ENCODE measurements around the gene KCNK6. TPM values are rescaled to one million over a fixed set of nuclear protein-coding genes. Genes with fewer than 3 reads are reported as not detected.

KCNK6 gene
- total RNA-seq, 2 donors from 2014 or later: 5.1 to 8.9 TPM

GRCh38 chr19:38316477-38317067, 3.1 kb upstream of the KCNK6 start:
- Histone ChIP-seq H3K9ac (ENCODE audit: extremely low read depth, low read length, poor library complexity, severe bottlenecking) (no peak overlapping the region), H3K4me1 (ENCODE audit: control insufficient read depth, insufficient read depth, low read length) (no peaks in the 10 kb centered on the region), H3K27ac (ENCODE audit: low read depth, low read length) (no peak overlapping the region), H3K4me3 (ENCODE audit: low read length) (peak overlapping the region; percentile 21), H3K9me3 (ENCODE audit: control insufficient read depth, low read length) (no peaks in the 10 kb centered on the region), H3K27me3 (ENCODE audit: control insufficient read depth, insufficient read depth, low read length, poor library complexity, severe bottlenecking) (peaks cover 39% of the 10 kb centered on the region), H3K36me3 (ENCODE audit: control insufficient read depth, insufficient read depth, low read length) (no peaks in the 10 kb centered on the region)
- no peaks in the 10 kb centered on the region for H3K36me3 Mint-ChIP-seq (ENCODE audit: low read depth)
- H3K9me3 Mint-ChIP-seq: no peaks in the 10 kb centered on the region
- no peak for DNase-seq
- peak overlapping the region; percentile 68 for H3K27ac Mint-ChIP-seq
- TF ChIP-seq, protein P1, sequence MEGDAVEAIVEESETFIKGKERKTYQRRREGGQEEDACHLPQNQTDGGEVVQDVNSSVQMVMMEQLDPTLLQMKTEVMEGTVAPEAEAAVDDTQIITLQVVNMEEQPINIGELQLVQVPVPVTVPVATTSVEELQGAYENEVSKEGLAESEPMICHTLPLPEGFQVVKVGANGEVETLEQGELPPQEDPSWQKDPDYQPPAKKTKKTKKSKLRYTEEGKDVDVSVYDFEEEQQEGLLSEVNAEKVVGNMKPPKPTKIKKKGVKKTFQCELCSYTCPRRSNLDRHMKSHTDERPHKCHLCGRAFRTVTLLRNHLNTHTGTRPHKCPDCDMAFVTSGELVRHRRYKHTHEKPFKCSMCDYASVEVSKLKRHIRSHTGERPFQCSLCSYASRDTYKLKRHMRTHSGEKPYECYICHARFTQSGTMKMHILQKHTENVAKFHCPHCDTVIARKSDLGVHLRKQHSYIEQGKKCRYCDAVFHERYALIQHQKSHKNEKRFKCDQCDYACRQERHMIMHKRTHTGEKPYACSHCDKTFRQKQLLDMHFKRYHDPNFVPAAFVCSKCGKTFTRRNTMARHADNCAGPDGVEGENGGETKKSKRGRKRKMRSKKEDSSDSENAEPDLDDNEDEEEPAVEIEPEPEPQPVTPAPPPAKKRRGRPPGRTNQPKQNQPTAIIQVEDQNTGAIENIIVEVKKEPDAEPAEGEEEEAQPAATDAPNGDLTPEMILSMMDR (conservative IDR thresholded peaks at IDR 0.05): no peak
- no peaks in the 10 kb centered on the region for H3K4me1 Mint-ChIP-seq
- 37 to 46% methylated on average over 6 to 8 of the region's 8 CpGs for WGBS, 2 experiments (ENCODE audit: insufficient coverage in 1 of 2, insufficient read length in 1 of 2)
- H3K27me3 Mint-ChIP-seq (ENCODE audit: insufficient read depth): peaks cover 49% of the 10 kb centered on the region
- peak overlapping the region; percentile 84 for H3K4me3 Mint-ChIP-seq

DNA sequence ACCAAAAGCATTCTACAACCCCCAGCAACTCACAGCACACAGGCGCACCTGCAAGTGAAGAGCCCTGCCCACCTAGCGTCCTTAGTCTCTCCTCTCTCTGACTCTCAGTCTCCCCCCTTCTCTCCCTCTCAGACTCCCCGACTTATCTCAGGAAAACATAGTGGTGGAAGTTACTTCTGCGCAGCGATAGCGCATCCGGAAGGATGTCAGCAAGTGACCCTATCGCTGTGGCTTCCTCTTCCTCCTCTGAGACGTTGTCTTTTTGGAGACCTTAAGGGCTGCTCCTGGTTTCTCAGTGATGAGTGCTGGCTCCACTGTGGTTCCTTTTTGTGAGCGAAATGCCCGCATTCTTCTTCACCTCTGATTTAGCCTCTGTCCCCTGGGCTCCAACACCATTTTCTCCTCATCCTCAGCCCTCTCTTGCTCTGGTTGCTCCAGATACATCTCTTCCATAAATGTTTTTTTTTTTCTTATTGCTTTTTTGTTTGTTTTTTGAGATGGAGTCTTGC, 2.5 kb upstream of the KCNK6 start:
- H3K36me3 Mint-ChIP-seq (ENCODE audit: low read depth): no peaks in the 10 kb centered on the region
- H3K4me3 Mint-ChIP-seq: no peak overlapping the region
- H3K4me1 ChIP-seq (ENCODE audit: control insufficient read depth, insufficient read depth, low read length): no peaks in the 10 kb centered on the region
- H3K27ac ChIP-seq (ENCODE audit: low read depth, low read length): no peak overlapping the region
- peaks cover 51% of the 10 kb centered on the region for H3K27me3 Mint-ChIP-seq (ENCODE audit: insufficient read depth)
- DNase-seq: no peak
- H3K27ac Mint-ChIP-seq: no peak overlapping the region
- H3K9ac ChIP-seq (ENCODE audit: extremely low read depth, low read length, poor library complexity, severe bottlenecking): no peak overlapping the region
- peaks cover 39% of the 10 kb centered on the region for H3K27me3 ChIP-seq (ENCODE audit: control insufficient read depth, insufficient read depth, low read length, poor library complexity, severe bottlenecking)
- no peaks in the 10 kb centered on the region for H3K9me3 ChIP-seq (ENCODE audit: control insufficient read depth, low read length)
- TF ChIP-seq, protein P1 (conservative IDR thresholded peaks at IDR 0.05): no peak
- no peak overlapping the region for H3K4me3 ChIP-seq (ENCODE audit: low read length)
- 90% methylated on average over 11 of the region's 11 CpGs for WGBS, 2 experiments (ENCODE audit: insufficient coverage in 1 of 2, insufficient read length in 1 of 2)
- no peaks in the 10 kb centered on the region for H3K36me3 ChIP-seq (ENCODE audit: control insufficient read depth, insufficient read depth, low read length)
- no peaks in the 10 kb centered on the region for H3K4me1 Mint-ChIP-seq
- no peaks in the 10 kb centered on the region for H3K9me3 Mint-ChIP-seq

DNA sequence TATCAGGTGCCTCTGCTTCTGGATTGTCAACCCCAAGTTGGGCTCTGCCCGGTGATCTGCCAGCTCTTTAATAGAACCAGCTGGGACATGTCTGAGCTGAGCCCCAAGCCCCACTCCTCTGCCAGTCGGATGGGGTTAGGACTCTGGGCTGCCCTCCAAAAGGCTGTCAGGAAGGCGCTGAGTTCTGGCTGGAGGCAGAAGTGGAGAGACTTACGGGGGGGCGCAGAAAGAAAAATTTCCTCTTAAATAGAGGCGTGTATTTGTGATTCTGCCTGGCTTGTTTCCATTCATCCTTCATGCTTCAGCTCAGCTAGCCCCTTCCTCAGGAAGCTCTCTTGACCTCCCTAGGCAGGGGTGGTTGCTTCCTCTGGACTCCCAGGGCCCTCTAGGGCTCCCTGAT, 985 bp upstream of the KCNK6 start:
- no peak overlapping the region for H3K4me3 Mint-ChIP-seq
- no peak overlapping the region for H3K27ac ChIP-seq (ENCODE audit: low read depth, low read length)
- no peaks in the 10 kb centered on the region for H3K36me3 ChIP-seq (ENCODE audit: control insufficient read depth, insufficient read depth, low read length)
- no peaks in the 10 kb centered on the region for H3K9me3 ChIP-seq (ENCODE audit: control insufficient read depth, low read length)
- peaks cover 54% of the 10 kb centered on the region for H3K27me3 Mint-ChIP-seq (ENCODE audit: insufficient read depth)
- H3K36me3 Mint-ChIP-seq (ENCODE audit: low read depth): no peaks in the 10 kb centered on the region
- no peak for DNase-seq
- no peaks in the 10 kb centered on the region for H3K9me3 Mint-ChIP-seq
- no peak overlapping the region for H3K27ac Mint-ChIP-seq
- peaks cover 39% of the 10 kb centered on the region for H3K27me3 ChIP-seq (ENCODE audit: control insufficient read depth, insufficient read depth, low read length, poor library complexity, severe bottlenecking)
- no peaks in the 10 kb centered on the region for H3K4me1 Mint-ChIP-seq
- 90 to 100% methylated on average over 3 to 6 of the region's 6 CpGs for WGBS, 2 experiments (ENCODE audit: insufficient coverage in 1 of 2, insufficient read length in 1 of 2)
- no peaks in the 10 kb centered on the region for H3K4me1 ChIP-seq (ENCODE audit: control insufficient read depth, insufficient read depth, low read length)
- H3K4me3 ChIP-seq (ENCODE audit: low read length): no peak overlapping the region
- no peak overlapping the region for H3K9ac ChIP-seq (ENCODE audit: extremely low read depth, low read length, poor library complexity, severe bottlenecking)
- TF ChIP-seq, protein P1 (conservative IDR thresholded peaks at IDR 0.05): no peak
